Left ventricle myocardium inferior (tissue), 1 donor: Measurements from ENCODE around the gene MGAT4A. TPM values are rescaled to one million over a fixed set of nuclear protein-coding genes. Genes with fewer than 3 reads are reported as not detected.
A peak's percentile ranks its signal among the peaks of the same experiment; 100 is the strongest.

Experiments used
- DNase-seq: peaks from one replicate; pipeline ENCODE4 v3.0.0-alpha.2; 2020
- H3K27ac ChIP-seq: fragments of 200-600 bp; replicated peaks from 2 replicates; pipeline ENCODE4 v1.8.0; 2021
- H3K27me3 ChIP-seq: fragments of 200-600 bp; 2 replicates; pipeline ENCODE4 v1.8.0; 2021; ENCODE audit warnings: low read depth
- H3K36me3 ChIP-seq: fragments of 200-600 bp; 2 replicates; pipeline ENCODE4 v1.8.0; 2021
- H3K4me1 ChIP-seq: fragments of 200-600 bp; 2 replicates; pipeline ENCODE4 v1.8.0; 2021
- H3K4me3 ChIP-seq: fragments of 200-600 bp; 2 replicates; pipeline ENCODE4 v1.8.0; 2021; ENCODE audit warnings: mild to moderate bottlenecking, moderate library complexity
- H3K9me3 ChIP-seq: fragments of 200-600 bp; replicated peaks from 2 replicates; pipeline ENCODE4 v1.8.0; 2021
- intact Hi-C: fragments of 100-400 bp; cut with micrococcal nuclease; formaldehyde crosslinking; loops from one replicate; pipeline ENCODE4 v1.11.0; 2022
- total RNA-seq: library from RNA; stranded (reverse); fragmentation: NEBNext Ultra II Directional; extraction: Animal tissue kit (Norgen Biotek cat#: 25700); gene quantifications from one replicate; pipeline ENCODE4 v1.2.1, GENCODE V29; 2021
- TF ChIP-seq, protein P1 (sequence below): fragments of 200-600 bp; IDR thresholded peaks from 2 replicates; pipeline ENCODE4 v1.8.0; 2021; ENCODE audit warnings: antibody characterized with exemption, mild to moderate bottlenecking, borderline replicate concordance
- donor health status: DM: no; HTN: yes; CAD: no; lungs with severe emphysema.

Gene MGAT4A
- total RNA-seq, 1 donor from 2014 or later = 18.4 TPM

DNA sequence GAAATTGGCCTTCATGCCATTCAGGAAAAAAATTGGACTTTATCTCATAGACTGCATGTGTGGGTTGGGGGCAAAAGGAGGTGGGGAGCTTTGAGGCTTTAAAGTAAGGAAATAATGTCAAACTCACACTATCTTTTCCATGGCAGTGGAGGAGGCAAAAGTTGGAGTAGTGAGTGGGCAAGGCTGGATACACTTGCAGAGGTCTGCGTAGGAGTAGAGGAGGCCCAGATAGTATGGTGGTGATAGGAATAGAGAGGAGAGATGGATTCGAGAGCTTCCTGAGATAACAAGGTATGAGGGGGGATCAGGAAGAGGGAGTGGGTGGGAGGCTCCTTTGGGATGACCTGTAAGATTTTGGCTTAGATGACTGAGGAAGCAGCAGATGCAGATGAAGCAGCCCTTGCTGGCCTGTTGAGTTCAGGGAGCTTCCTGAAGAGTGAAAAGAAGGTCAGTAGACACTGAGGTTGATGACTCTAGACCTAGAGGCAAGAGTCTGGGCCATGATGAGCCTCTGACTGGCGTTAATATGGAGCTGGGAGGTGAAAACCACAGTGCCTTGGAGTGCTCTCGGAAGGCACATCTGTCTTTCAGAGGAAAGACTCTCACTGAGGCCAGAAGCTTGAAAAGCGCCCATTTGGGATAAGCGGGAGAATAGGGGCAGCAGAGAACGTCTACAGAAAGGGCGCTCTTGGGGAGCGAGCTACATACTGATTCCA is 116.8 kb downstream of the MGAT4A start:
- intact Hi-C loops = no loop called here
- no peak for DNase-seq

DNA sequence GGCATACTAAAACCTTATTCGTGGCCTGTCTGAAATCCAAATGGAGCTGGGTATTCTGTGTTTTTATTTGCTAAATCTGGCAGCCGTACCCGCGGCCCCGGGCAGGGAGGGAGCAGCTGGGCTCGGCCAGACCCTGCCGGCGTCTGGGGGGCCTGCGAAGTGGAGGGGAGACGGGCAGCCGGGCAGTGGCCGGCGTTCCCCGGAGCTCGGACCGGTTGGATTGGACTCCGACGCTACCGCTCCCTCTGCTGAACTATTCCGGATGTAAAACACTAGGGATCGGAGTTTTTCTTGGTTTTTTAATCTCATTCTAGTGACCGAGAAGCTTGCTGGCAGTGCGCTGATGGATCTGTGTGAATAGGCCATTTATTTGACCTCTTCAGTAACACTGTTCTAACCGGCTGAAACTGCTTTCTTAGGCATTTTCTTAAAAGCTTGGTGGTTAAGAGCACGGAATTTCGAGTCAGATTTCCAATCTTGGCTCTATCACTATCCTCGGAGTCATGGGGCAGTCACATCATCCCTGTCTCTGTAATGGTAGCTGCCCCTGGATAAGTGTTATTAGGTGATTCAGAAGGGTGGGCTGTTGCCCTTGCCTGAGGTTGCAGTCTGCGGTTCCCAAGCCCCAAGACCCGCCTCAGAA is 121.8 kb downstream of the MGAT4A start:
- peaks cover 75% of the 10 kb centered on the region for H3K4me1 ChIP-seq
- no peak for DNase-seq
- H3K4me3 ChIP-seq = peak overlapping the region; percentile 99
- no peaks in the 10 kb centered on the region for H3K27me3 ChIP-seq
- H3K36me3 ChIP-seq = peaks cover 41% of the 10 kb centered on the region
- TF ChIP-seq, protein P1, sequence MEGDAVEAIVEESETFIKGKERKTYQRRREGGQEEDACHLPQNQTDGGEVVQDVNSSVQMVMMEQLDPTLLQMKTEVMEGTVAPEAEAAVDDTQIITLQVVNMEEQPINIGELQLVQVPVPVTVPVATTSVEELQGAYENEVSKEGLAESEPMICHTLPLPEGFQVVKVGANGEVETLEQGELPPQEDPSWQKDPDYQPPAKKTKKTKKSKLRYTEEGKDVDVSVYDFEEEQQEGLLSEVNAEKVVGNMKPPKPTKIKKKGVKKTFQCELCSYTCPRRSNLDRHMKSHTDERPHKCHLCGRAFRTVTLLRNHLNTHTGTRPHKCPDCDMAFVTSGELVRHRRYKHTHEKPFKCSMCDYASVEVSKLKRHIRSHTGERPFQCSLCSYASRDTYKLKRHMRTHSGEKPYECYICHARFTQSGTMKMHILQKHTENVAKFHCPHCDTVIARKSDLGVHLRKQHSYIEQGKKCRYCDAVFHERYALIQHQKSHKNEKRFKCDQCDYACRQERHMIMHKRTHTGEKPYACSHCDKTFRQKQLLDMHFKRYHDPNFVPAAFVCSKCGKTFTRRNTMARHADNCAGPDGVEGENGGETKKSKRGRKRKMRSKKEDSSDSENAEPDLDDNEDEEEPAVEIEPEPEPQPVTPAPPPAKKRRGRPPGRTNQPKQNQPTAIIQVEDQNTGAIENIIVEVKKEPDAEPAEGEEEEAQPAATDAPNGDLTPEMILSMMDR = no peak
- H3K9me3 ChIP-seq = no peaks in the 10 kb centered on the region
- peak overlapping the region; percentile 98 for H3K27ac ChIP-seq
- intact Hi-C loops = no loop called here

More for the DNA sequence above, 116.8 kb downstream of the MGAT4A start:
- H3K4me3 ChIP-seq = no peak overlapping the region
- peaks cover 91% of the 10 kb centered on the region for H3K36me3 ChIP-seq
- H3K9me3 ChIP-seq = no peaks in the 10 kb centered on the region
- H3K4me1 ChIP-seq = peaks cover 26% of the 10 kb centered on the region
- H3K27ac ChIP-seq = no peak overlapping the region
- H3K27me3 ChIP-seq = no peaks in the 10 kb centered on the region
- TF ChIP-seq, protein P1 = no peak

DNA sequence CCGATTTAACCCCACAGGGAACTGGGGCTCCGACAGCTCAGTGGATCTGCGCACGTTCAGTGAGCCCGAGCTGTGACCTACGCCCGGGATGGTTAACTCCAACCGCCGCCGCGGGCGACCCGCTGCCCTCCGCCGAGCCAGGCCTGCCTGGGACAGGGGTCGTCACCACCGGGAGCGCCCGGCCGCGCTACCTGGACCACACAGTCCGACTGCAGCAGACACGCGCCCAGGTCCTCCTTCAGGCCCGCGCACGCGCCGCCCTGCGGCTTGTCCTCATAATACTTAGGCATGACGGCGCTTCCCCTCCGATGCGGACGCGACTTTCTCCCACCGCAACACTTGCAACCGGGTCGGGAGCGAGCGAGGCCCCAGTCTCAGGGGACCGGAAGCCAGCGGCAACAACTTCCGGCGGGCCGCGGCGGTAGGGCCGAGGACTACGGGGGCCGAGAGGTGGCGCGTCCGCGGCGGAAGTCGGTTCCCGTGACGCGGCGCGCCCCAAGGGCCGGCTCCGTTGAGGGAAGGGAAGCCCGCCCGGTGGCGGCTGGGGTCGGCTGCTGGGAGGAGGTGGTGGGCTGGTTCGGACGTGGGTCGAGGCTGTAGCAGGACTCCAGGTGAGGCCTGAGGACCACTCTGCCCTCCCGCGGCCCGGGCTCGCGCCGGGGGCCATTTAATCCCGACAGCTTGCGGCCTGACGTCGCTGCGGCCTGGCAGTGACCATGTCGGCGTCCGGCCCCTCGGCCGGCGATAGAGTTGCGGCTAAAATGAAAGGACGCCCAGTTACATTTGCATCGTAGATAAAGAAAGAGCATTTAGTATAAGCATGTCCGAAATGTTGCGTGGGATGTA is 122.6 kb downstream of the MGAT4A start, which contains the start of the genes COA5 and UNC50:
TSS of gene COA5 (minus strand) at position 397 of the 846 bp plus-strand sequence. CDS start at position 290, 107 bp downstream.
TSS of gene UNC50 (plus strand) at position 474 of the 846 bp plus-strand sequence. CDS start 1,171 bp downstream, outside the sequence.
- intact Hi-C loops = no loop called here
- H3K4me3 ChIP-seq = peak within 1 kb of the TSS; percentile 99
- DNase-seq = peak; percentile 93
- TF ChIP-seq, protein P1 = peak; percentile 10
- H3K27me3 ChIP-seq = no peaks in the 10 kb centered on the region
- peaks cover 76% of the 10 kb centered on the region for H3K4me1 ChIP-seq
- H3K9me3 ChIP-seq = no peaks in the 10 kb centered on the region
- peaks cover 40% of the 10 kb centered on the region for H3K36me3 ChIP-seq
- H3K27ac ChIP-seq = peak within 1 kb of the TSS; percentile 98

DNA sequence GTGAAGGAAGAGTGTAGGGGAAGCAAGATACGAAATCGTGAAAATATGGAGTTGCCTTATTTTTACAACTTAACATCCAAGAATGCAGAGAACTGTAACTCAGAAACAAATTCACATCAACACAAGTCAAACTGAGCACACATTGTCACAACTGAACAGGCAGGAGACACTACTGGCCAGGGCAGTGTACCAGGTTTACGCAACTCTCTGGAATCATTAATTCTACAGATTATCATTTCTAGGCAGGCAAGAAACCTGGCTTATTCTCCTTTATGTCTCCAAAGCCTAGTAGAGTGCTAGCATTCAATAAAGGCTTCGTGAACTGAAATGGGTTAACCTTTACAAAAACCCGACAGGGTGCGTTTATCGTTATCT is 123.2 kb downstream of the MGAT4A start:
- Histone ChIP-seq H3K4me3 (peak overlapping the region; percentile 99), H3K27me3 (no peaks in the 10 kb centered on the region), H3K9me3 (no peaks in the 10 kb centered on the region), H3K27ac (peak overlapping the region; percentile 98), H3K4me1 (peaks cover 76% of the 10 kb centered on the region), H3K36me3 (peaks cover 40% of the 10 kb centered on the region)
- intact Hi-C loops = no loop called here
- DNase-seq = no peak
- TF ChIP-seq, protein P1 = no peak

DNA sequence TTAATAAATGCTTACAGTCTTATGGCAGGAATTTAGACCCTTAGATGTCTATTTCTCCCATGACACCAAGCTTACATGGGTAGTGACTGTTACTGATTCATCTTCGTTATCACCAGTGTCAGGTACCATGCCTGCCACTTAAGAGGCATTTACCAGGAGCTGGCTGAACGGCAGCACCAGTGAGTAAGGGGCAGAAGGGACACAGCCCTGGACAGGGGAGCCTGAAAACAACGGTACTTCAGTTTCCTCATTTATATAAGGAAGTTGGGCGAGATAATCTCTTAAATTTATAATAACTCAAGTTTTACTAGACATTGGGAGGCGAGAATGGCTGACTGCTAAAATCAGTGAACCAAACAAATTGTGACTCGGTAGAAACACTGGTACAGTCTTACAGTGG is 123.8 kb downstream of the MGAT4A start:
- intact Hi-C loops = no loop called here
- H3K27ac ChIP-seq = peak overlapping the region; percentile 98
- peaks cover 40% of the 10 kb centered on the region for H3K36me3 ChIP-seq
- no peaks in the 10 kb centered on the region for H3K9me3 ChIP-seq
- TF ChIP-seq, protein P1 = no peak
- peak overlapping the region; percentile 99 for H3K4me3 ChIP-seq
- H3K4me1 ChIP-seq = peaks cover 76% of the 10 kb centered on the region
- DNase-seq = no peak
- H3K27me3 ChIP-seq = no peaks in the 10 kb centered on the region
